ENCODE data around the gene L3MBTL2. TPM values are rescaled to one million over a fixed set of nuclear protein-coding genes. Genes with fewer than 3 reads are reported as not detected.

The L3MBTL2 gene
- total and polyA plus RNA-seq, 2 donors from 2014 or later: 16.4 to 25.1 TPM

- DNase-seq (peak in 2 of 5 donors; percentile 39 to 60), FAIRE-seq (no peak)
- no peaks in the 10 kb centered on the region for H3K4me1 ChIP-seq (ENCODE audit: control insufficient read depth in 2 of 3, insufficient read depth in 2 of 3, low read depth in 1 of 3, low read length in 3 of 3)
- no peaks in the 10 kb centered on the region for H3K9me3 ChIP-seq (ENCODE audit: control insufficient read depth in 2 of 3, insufficient read depth in 1 of 3, low read length in 3 of 3)
- no peak for TF ChIP-seq CTCF (IDR thresholded peaks at IDR 0.05; ENCODE audit: borderline replicate concordance, extremely low read depth, insufficient read depth)
- H3K27ac ChIP-seq (ENCODE audit: low read depth in 2 of 2, low read length in 2 of 2): no peak overlapping the region
- H3K9ac ChIP-seq (ENCODE audit: low read length in 3 of 3): no peak overlapping the region
- peak overlapping the region in 1 of 3 donors; percentile 9 for H3K4me3 ChIP-seq (ENCODE audit: low read length in 3 of 3)
- H3K27me3 ChIP-seq (ENCODE audit: control insufficient read depth, insufficient read depth, low read length): no peaks in the 10 kb centered on the region
- peaks cover 2 to 26% (median 22%) of the 10 kb centered on the region in 3 donors for H3K36me3 ChIP-seq (ENCODE audit: control insufficient read depth in 2 of 3, insufficient read depth in 3 of 3, low read length in 3 of 3)
- intact Hi-C loops (cut with DNase I): no loop called here
Measured at GRCh38 chr22:41181349-41182241, 23.5 kb upstream of the L3MBTL2 start.

GRCh38 chr22:41184679-41185078, 20.4 kb upstream of the L3MBTL2 start:
- Histone ChIP-seq H3K9ac (ENCODE audit: low read length in 3 of 3) (no peak overlapping the region), H3K4me3 (ENCODE audit: low read length in 3 of 3) (no peak overlapping the region), H3K27me3 (ENCODE audit: control insufficient read depth, insufficient read depth, low read length) (no peaks in the 10 kb centered on the region), H3K4me1 (ENCODE audit: control insufficient read depth in 2 of 3, insufficient read depth in 2 of 3, low read depth in 1 of 3, low read length in 3 of 3) (no peaks in the 10 kb centered on the region), H3K27ac (ENCODE audit: low read depth in 2 of 2, low read length in 2 of 2) (no peak overlapping the region), H3K36me3 (ENCODE audit: control insufficient read depth in 2 of 3, insufficient read depth in 3 of 3, low read length in 3 of 3) (peaks cover 0 to 2% (median 0%) of the 10 kb centered on the region in 3 donors), H3K9me3 (ENCODE audit: control insufficient read depth in 2 of 3, insufficient read depth in 1 of 3, low read length in 3 of 3) (no peaks in the 10 kb centered on the region)
- DNase-seq: no peak
- no peak for FAIRE-seq
- no peak for TF ChIP-seq CTCF (IDR thresholded peaks at IDR 0.05; ENCODE audit: borderline replicate concordance, extremely low read depth, insufficient read depth)
- intact Hi-C loops (cut with DNase I): no loop called here

- Histone ChIP-seq H3K9ac (ENCODE audit: low read length in 3 of 3) (no peak overlapping the region), H3K36me3 (ENCODE audit: control insufficient read depth in 2 of 3, insufficient read depth in 3 of 3, low read length in 3 of 3) (no peaks in the 10 kb centered on the region), H3K9me3 (ENCODE audit: control insufficient read depth in 2 of 3, insufficient read depth in 1 of 3, low read length in 3 of 3) (no peaks in the 10 kb centered on the region), H3K27me3 (ENCODE audit: control insufficient read depth, insufficient read depth, low read length) (no peaks in the 10 kb centered on the region), H3K4me1 (ENCODE audit: control insufficient read depth in 2 of 3, insufficient read depth in 2 of 3, low read depth in 1 of 3, low read length in 3 of 3) (no peaks in the 10 kb centered on the region), H3K27ac (ENCODE audit: low read depth in 2 of 2, low read length in 2 of 2) (no peak overlapping the region), H3K4me3 (ENCODE audit: low read length in 3 of 3) (no peak overlapping the region)
- DNase-seq (no peak), FAIRE-seq (no peak)
- intact Hi-C loops (cut with DNase I): no loop called here
- TF ChIP-seq CTCF (IDR thresholded peaks at IDR 0.05; ENCODE audit: borderline replicate concordance, extremely low read depth, insufficient read depth): no peak
Measured at GRCh38 chr22:41191467-41191866, 13.6 kb upstream of the L3MBTL2 start.

Data from kidney (tissue), 14 donors.